NCI-H1417 (cell line): ENCODE measurements around the gene STXBP4.

Experiments used
- DNase-seq, 3 experiments: peaks; one replicate each; lab custom pipeline; 2025; lab: John Stamatoyannopoulos, UW

The STXBP4 gene, protein sequence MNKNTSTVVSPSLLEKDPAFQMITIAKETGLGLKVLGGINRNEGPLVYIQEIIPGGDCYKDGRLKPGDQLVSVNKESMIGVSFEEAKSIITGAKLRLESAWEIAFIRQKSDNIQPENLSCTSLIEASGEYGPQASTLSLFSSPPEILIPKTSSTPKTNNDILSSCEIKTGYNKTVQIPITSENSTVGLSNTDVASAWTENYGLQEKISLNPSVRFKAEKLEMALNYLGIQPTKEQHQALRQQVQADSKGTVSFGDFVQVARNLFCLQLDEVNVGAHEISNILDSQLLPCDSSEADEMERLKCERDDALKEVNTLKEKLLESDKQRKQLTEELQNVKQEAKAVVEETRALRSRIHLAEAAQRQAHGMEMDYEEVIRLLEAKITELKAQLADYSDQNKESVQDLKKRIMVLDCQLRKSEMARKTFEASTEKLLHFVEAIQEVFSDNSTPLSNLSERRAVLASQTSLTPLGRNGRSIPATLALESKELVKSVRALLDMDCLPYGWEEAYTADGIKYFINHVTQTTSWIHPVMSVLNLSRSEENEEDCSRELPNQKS

GRCh38 chr17:54968262-54968987 is at the start of gene STXBP4, which contains the start of gene COX11:
TSS of gene STXBP4 (plus strand) at chr17:54968765. CDS start at chr17:54986220, 17,455 bp downstream.
TSS of gene COX11 (minus strand) at chr17:54968654. CDS start at chr17:54968646, 8 bp downstream.
- peak; percentile 96 to 98 (median 97) for DNase-seq

DNA sequence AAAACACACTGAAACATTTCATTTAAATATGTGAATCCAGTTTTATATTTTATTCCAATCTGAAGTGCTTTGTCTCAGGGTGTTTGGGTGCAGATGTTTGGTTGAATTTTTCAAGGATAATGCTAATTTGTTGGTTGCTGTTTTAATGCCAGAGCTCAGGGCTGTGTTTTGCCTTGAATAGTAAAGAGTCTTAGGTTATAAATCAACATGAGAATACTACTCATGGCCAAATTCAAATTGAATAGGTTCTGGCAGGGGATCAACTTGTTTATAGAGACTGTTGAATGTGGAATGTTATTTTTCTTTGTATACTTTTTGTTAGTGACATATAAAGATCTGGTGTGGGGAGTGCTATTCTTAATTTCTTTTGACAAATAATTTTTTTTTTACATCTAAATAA is 49.1 kb upstream of the STXBP4 start:
- DNase-seq, result peak in 2 of 3 experiments; percentile 31 to 64

- DNase-seq, result no peak
Measured at GRCh38 chr17:54920819-54921218, 47.7 kb upstream of the STXBP4 start.

- no peak for DNase-seq
Measured at GRCh38 chr17:54924405-54924804, 44.2 kb upstream of the STXBP4 start.

- no peak for DNase-seq
Measured at GRCh38 chr17:54927525-54927924, 41.0 kb upstream of the STXBP4 start.

GRCh38 chr17:54932711-54933110 is 35.9 kb upstream of the STXBP4 start:
- no peak for DNase-seq

DNA sequence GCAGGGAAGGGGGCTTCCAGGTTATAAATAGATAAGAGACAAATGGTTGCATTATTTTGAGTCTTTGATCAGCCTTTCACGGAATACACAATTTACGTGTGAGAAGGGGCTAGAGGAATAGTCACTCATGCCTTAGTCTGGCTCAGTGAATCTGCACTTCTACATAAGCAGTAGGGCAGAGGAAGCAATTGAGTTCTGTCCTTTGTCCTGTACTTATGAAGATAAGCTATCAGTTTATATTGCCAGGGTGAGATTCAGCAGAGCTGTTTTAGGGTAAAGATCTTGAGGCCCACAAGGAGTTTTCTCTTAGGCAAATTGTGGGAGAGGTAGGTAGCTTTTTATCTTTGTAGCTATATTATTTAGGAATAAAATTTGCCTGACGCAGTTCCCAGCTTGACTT is 34.6 kb upstream of the STXBP4 start:
- no peak for DNase-seq

GRCh38 chr17:54935471-54935870 is 33.1 kb upstream of the STXBP4 start:
- no peak for DNase-seq

GRCh38 chr17:54937018-54937417 is 31.5 kb upstream of the STXBP4 start:
- no peak for DNase-seq

DNA sequence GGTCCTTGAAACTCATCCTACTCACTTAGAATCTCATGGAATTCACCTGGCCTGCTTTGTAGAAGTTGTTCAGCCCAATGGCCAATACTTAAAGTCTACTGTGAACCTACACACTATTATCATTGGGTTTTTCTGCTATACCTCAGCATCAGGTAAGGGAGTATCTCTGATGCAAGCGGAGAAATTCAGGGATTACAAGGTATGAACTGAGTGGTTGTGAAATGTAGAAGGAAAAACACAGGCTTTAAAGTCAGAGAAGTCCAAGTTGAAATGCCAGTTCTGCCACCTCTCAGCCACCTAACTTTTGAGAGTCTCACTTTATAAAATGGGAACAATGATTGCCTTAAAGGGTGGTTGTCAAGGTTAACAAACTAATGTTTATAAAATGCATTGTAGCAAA is 31.1 kb upstream of the STXBP4 start:
- DNase-seq, result no peak

DNA sequence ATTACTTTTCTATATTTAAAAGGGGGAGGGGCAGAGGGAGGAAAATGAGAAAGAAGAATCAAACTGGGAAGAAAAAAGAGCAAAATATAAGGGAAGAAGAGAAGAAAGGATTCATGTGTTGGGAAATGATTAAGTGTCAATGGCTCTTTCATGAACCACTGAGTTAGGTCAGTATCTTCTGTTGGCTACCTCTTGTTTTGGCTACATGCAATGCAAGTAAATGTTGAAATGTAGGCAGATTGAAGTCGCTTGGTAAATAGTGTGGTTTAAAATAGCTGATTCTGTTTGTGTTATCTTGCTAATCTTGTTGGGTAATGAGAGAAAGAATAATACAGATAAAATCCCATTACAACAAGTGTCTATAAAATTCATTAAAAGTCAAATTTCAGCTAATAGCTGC is 27.3 kb upstream of the STXBP4 start:
- no peak for DNase-seq

- DNase-seq, result no peak
Measured at GRCh38 chr17:54944796-54945195, 23.8 kb upstream of the STXBP4 start.

GRCh38 chr17:54945231-54945630 is 23.3 kb upstream of the STXBP4 start:
- no peak for DNase-seq

- DNase-seq, result no peak
Measured at GRCh38 chr17:54945671-54946070, 22.9 kb upstream of the STXBP4 start.

DNA sequence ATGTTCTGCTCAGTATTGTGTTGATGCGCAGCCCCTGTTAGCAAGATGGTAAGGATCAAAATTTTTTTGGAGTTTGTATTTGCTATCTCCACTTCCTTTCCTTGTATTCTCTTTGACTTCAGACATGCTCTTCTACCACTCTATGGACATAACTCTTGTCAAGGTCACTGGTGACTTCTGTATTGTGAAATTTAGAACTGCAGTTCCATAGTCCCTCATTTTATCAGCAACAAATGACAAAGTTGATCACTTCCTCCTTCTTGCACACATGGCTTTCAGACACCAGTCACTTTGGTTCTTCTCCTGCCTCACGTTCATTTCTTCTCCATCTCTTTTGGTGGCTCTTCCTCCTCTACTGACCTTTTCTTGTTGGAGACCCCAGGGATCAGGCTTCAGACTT is 21.2 kb upstream of the STXBP4 start:
- no peak for DNase-seq

DNA sequence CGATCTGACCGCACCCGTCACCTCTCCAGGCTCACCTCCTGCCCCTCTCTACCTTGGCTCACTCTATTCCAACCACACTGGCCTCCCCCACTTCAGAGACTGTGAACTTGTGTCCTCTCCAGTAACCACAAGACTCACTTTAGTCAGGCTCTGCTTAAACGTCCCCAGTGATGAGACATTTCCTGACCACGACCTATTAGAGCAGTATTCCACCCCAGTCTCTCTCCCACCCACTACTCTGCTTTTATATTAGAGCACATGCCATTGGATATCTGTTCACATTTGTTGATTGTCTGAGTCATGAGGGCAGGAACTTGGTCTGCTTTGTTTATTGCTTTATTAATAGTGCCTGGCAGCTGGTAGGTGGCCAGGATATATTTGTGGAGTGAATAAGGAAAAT is 20.2 kb upstream of the STXBP4 start:
- DNase-seq, result no peak

DNA sequence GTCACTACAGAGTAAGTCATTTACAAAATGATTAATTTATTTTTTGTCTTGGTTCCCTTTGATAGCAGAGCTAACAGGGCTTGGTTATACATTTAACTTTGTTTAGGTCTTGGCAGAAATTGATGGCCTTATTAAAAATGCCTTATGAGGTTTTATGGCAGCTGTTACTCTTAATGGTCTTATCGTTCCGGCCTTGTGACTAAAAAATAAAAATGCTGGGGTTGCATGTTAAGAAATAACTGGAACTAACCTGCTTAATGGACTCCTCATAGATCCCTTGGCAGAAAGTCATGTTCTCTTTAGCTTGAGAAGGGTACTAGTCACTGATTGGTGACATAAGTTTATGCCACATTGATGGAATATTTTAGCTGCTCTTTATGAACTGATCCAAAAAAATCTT is 18.4 kb upstream of the STXBP4 start:
- no peak for DNase-seq

- no peak for DNase-seq
Measured at GRCh38 chr17:54951286-54951685, 17.3 kb upstream of the STXBP4 start.

DNA sequence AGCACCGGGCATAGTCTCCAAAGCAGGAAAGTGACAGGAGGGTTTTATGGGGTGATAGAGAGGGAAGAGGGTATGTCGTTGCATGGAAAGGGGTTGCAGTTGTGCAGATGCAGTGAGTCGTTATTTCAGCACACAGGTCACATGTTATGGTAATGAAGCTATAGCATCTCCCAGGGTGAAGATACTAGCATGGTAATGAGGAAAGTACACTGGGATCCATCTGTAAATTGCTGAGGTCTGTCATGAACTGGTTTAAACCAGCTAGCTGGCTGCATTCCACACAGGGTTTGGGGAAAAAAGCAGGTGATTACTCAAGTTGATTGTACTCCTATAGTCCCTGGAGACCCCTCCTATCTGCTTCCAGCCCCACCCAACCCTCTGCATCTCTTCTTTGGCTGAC is 11.8 kb upstream of the STXBP4 start:
- peak in 1 of 3 experiments; percentile 87 for DNase-seq

- DNase-seq, result peak in 1 of 3 experiments; percentile 56
Measured at GRCh38 chr17:54967621-54968261, 824 bp upstream of the STXBP4 start.

GRCh38 chr17:54968988-54969332 is 395 bp downstream of the STXBP4 start:
- DNase-seq, result no peak
